OCI-LY1 (cell line): ENCODE results near the gene CHN1.

ENCODE experiments used
- H2AFZ ChIP-seq: fragments of 200-600 bp; sonication (generic), shearing (Covaris generic); 2 replicates; pipeline ENCODE4 v1.6.0; 2014; ENCODE audit warnings: antibody characterized with exemption, mild to moderate bottlenecking, low read length
- H3F3A ChIP-seq: fragments of 200-600 bp; sonication (generic), shearing (Covaris generic); 2 replicates; pipeline ENCODE4 v1.6.0; 2014; ENCODE audit warnings: mild to moderate bottlenecking, antibody characterized with exemption, low read length, moderate library complexity; ENCODE audit not compliant: insufficient read depth
- H3K27ac ChIP-seq: fragments of 200-600 bp; sonication (generic); 2 replicates; pipeline ENCODE4 v1.5.1; 2014; ENCODE audit warnings: low read length, mixed run types, mild to moderate bottlenecking, low read depth; ENCODE audit not compliant: poor library complexity, severe bottlenecking
- H3K27me3 ChIP-seq: fragments of 200-600 bp; sonication (generic); 2 replicates; pipeline ENCODE4 v1.6.0; 2014; ENCODE audit warnings: antibody characterized with exemption, mild to moderate bottlenecking, low read length, moderate library complexity; ENCODE audit not compliant: insufficient read depth
- H3K36me3 ChIP-seq: fragments of 200-600 bp; sonication (generic); 2 replicates; pipeline ENCODE4 v1.6.1; 2014; ENCODE audit warnings: mild to moderate bottlenecking, antibody characterized with exemption, low read length, moderate library complexity, mixed read lengths; ENCODE audit not compliant: insufficient read depth
- H3K4me1 ChIP-seq: fragments of 200-600 bp; sonication (generic); 2 replicates; pipeline ENCODE4 v1.5.1; 2014; ENCODE audit warnings: mild to moderate bottlenecking, low read length, moderate library complexity; ENCODE audit not compliant: insufficient read depth, severe bottlenecking
- H3K4me2 ChIP-seq: fragments of 200-600 bp; sonication (generic), shearing (Covaris generic); 2 replicates; pipeline ENCODE4 v1.6.1; 2014; ENCODE audit warnings: low read length
- H3K4me3 ChIP-seq: fragments of 200-600 bp; sonication (generic); 2 replicates; pipeline ENCODE4 v1.5.1; 2014; ENCODE audit warnings: low read length, low read depth, mild to moderate bottlenecking, mixed read lengths; ENCODE audit not compliant: poor library complexity, severe bottlenecking
- H3K79me2 ChIP-seq: fragments of 200-600 bp; shearing (Covaris generic); 2 replicates; pipeline ENCODE4 v1.6.1; 2016; ENCODE audit warnings: mixed run types, low read length, mixed read lengths; ENCODE audit not compliant: insufficient read depth
- H3K9ac ChIP-seq: fragments of 200-600 bp; sonication (generic), shearing (Covaris generic); 2 replicates; pipeline ENCODE4 v1.6.1; 2014; ENCODE audit warnings: mild to moderate bottlenecking, low read length, mixed read lengths
- H3K9me2 ChIP-seq: fragments of 200-600 bp; sonication (generic), shearing (Covaris generic); 2 replicates; pipeline ENCODE4 v1.6.1; 2014; ENCODE audit warnings: low read depth, mild to moderate bottlenecking, low read length, mixed read lengths
- H3K9me3 ChIP-seq: fragments of 200-600 bp; shearing (Covaris generic); 2 replicates; pipeline ENCODE4 v1.6.1; 2014; ENCODE audit warnings: low read length, mixed read lengths
- H4K20me1 ChIP-seq: fragments of 200-600 bp; sonication (generic), shearing (Covaris generic); 2 replicates; pipeline ENCODE4 v1.6.0; 2016; ENCODE audit warnings: mild to moderate bottlenecking, low read length; ENCODE audit not compliant: insufficient read depth
- CTCF ChIP-seq: fragments of 200-600 bp; sonication (generic), shearing (Covaris generic); IDR thresholded peaks from 2 replicates; pipeline ENCODE4 v1.5.1; 2017; ENCODE audit warnings: mild to moderate bottlenecking, antibody characterized with exemption, low read length, moderate library complexity, mixed read lengths
- EZH2 ChIP-seq: fragments of 200-600 bp; sonication (generic), shearing (Covaris generic); IDR thresholded peaks from 2 replicates; pipeline ENCODE4 v1.8.0; 2017; ENCODE audit warnings: borderline replicate concordance, mixed run types, mild to moderate bottlenecking, antibody characterized with exemption, low read length, moderate library complexity, mixed read lengths

CHN1 gene

DNA sequence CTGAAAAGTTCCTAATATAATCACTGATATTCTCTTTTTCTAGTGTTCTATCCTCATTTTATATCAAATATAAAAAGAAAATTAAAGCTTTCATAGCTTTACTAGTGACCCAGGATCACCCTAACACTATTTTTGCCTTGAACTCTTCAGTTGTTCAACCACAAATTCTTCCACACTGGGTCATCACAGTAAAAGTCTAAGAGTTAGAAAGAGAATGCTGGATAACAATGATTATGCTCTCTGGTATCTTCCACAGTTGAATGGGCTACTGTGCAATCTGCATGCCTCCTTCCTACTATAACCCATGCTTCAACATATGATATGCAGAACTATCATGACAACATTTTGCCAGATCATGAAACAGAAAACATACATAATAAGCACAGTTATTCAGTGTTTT, 32.3 kb downstream of the CHN1 start:
- H3K4me1 ChIP-seq: no peaks in the 10 kb centered on the region
- H3K79me2 ChIP-seq: no peaks in the 10 kb centered on the region
- no peak overlapping the region for H3K9ac ChIP-seq
- H3K36me3 ChIP-seq: no peaks in the 10 kb centered on the region
- H3K9me3 ChIP-seq: no peaks in the 10 kb centered on the region
- no peak overlapping the region for H3K27ac ChIP-seq
- H3F3A ChIP-seq: no peaks in the 10 kb centered on the region
- no peak overlapping the region for H3K4me3 ChIP-seq
- no peaks in the 10 kb centered on the region for H3K9me2 ChIP-seq
- no peaks in the 10 kb centered on the region for H3K27me3 ChIP-seq
- no peak overlapping the region for H2AFZ ChIP-seq
- no peaks in the 10 kb centered on the region for H4K20me1 ChIP-seq
- TF ChIP-seq EZH2 (no peak), CTCF (no peak)
- H3K4me2 ChIP-seq: no peak overlapping the region

GRCh38 chr2:174971868-174972781, 33.1 kb downstream of the CHN1 start:
- Histone ChIP-seq H3K79me2 (no peaks in the 10 kb centered on the region), H3K36me3 (no peaks in the 10 kb centered on the region), H3K4me1 (no peaks in the 10 kb centered on the region), H3K4me2 (no peak overlapping the region), H3K27me3 (no peaks in the 10 kb centered on the region), H3K9me3 (no peaks in the 10 kb centered on the region), H3K4me3 (no peak overlapping the region), H3F3A (no peaks in the 10 kb centered on the region), H3K9me2 (no peaks in the 10 kb centered on the region), H2AFZ (no peak overlapping the region), H4K20me1 (no peaks in the 10 kb centered on the region), H3K27ac (no peak overlapping the region), H3K9ac (no peak overlapping the region)
- TF ChIP-seq CTCF (no peak), EZH2 (no peak)

- no peaks in the 10 kb centered on the region for H3K79me2 ChIP-seq
- H4K20me1 ChIP-seq: no peaks in the 10 kb centered on the region
- H3K4me2 ChIP-seq: no peak overlapping the region
- H3K9me3 ChIP-seq: no peaks in the 10 kb centered on the region
- no peaks in the 10 kb centered on the region for H3K27me3 ChIP-seq
- H3K9me2 ChIP-seq: no peaks in the 10 kb centered on the region
- H3K4me1 ChIP-seq: no peaks in the 10 kb centered on the region
- no peaks in the 10 kb centered on the region for H3F3A ChIP-seq
- H3K9ac ChIP-seq: no peak overlapping the region
- TF ChIP-seq CTCF (no peak), EZH2 (no peak)
- H3K36me3 ChIP-seq: no peaks in the 10 kb centered on the region
- no peak overlapping the region for H3K4me3 ChIP-seq
- H3K27ac ChIP-seq: no peak overlapping the region
- no peak overlapping the region for H2AFZ ChIP-seq
These were observed 35.1 kb downstream of the CHN1 start for GRCh38 chr2:174970092-174970491.
